Heart left ventricle (tissue), 16 donors: Measurements from ENCODE around the gene HIRIP3. TPM values are rescaled to one million over a fixed set of nuclear protein-coding genes. Genes with fewer than 3 reads are reported as not detected.

Experiments used
- ATAC-seq, 4 donors: fragments of 200-7000 bp; cut with Tn5 transposase; one replicate each; pipeline ENCODE4 v1.9.1; 2020 to 2022; ENCODE audit warnings: moderate library complexity in 4 of 4, mild to moderate bottlenecking in 3 of 4, moderate number of reproducible peaks in 1 of 4
- DNase-seq, 5 donors: peaks; one replicate each; pipeline ENCODE4 v3.0.0-alpha.2; 2020
- H3K27ac ChIP-seq, 12 donors: fragments of 200-600 bp; sonication (generic) in 4 of 12; one replicate each; pipeline versions ENCODE4 v1.5.0 to v1.8.0; 2016 to 2022; ENCODE audit warnings: mild to moderate bottlenecking in 2 of 12
- H3K27me3 ChIP-seq, 9 donors: fragments of 200-600 bp; sonication (generic) in 2 of 9; one replicate each; pipeline versions ENCODE4 v1.5.1 to v1.8.0; 2016 to 2022; ENCODE audit warnings: mild to moderate bottlenecking in 3 of 9
- H3K36me3 ChIP-seq, 9 donors: fragments of 200-600 bp; sonication (generic) in 2 of 9; one replicate each; pipeline versions ENCODE4 v1.5.0 to v1.8.0; 2018 to 2022; ENCODE audit warnings: mild to moderate bottlenecking in 2 of 9
- H3K4me1 ChIP-seq, 12 donors: fragments of 200-600 bp; sonication (generic) in 4 of 12; one replicate each; pipeline versions ENCODE4 v1.5.0 to v1.8.0; 2016 to 2022; ENCODE audit warnings: mild to moderate bottlenecking in 3 of 12
- H3K4me3 ChIP-seq, 12 donors: fragments of 200-600 bp; sonication (generic) in 4 of 12; one replicate each; pipeline versions ENCODE4 v1.5.0 to v1.8.0; 2017 to 2022; ENCODE audit warnings: mild to moderate bottlenecking in 9 of 12, moderate library complexity in 4 of 12
- H3K9me3 ChIP-seq, 12 donors: fragments of 200-600 bp; sonication (generic) in 4 of 12; one replicate each; pipeline versions ENCODE4 v1.5.0 to v1.8.0; 2016 to 2022; ENCODE audit warnings: mild to moderate bottlenecking in 1 of 12
- CTCF ChIP-seq, 12 donors: fragments of 200-600 bp; sonication (generic) in 4 of 12; IDR thresholded peaks; one replicate each; pipeline versions ENCODE4 v1.5.0 to v1.8.0; 2018 to 2022; ENCODE audit warnings: antibody characterized with exemption in 12 of 12, mild to moderate bottlenecking in 5 of 12
- POLR2A ChIP-seq, 2 donors: fragments of 450-650 bp; IDR thresholded peaks; one replicate each; pipeline ENCODE4 v1.6.1; 2017; ENCODE audit warnings: antibody characterized with exemption in 2 of 2, mild to moderate bottlenecking in 2 of 2, moderate library complexity in 2 of 2
- WGBS, 4 donors: extraction: QIAGEN DNeasy Blood & Tissue Kit in 2 of 4; methylation state at CpG; one replicate each; pipeline versions ENCODE4 v1.1.5 to v1.1.7; 2013 to 2018; 5-methylcytosine and 5-hydroxymethylcytosine counted together
- intact Hi-C, 10 donors: fragments of 100-400 bp; cut with DNase I; formaldehyde crosslinking; loops; one replicate each; pipeline versions ENCODE4 v1.11.1 to v1.14.2; 2022
- polyA plus RNA-seq, 2 donors: library from polyadenylated mRNA; stranded (reverse); fragments of 200-250 nt; gene quantifications; one replicate each; pipeline ENCODE4 v1.2.3, GENCODE V29; 2013
- total RNA-seq, 9 donors: library from RNA; depleted of rRNA in 2 of 9; stranded (reverse); fragments of >200 nt in 2 of 9; fragmentation: NEBNext Ultra II Directional in 3 of 9; extraction: Animal tissue kit (Norgen Biotek cat#: 25700) in 3 of 9; gene quantifications; one replicate each; pipeline versions ENCODE4 v1.1.0 to v1.2.4, GENCODE V29; 2016 to 2023
- donor health status: ischemic (EF 13 %, LVEDD 7.1; RV severe dilation, severe dysfunction).
- donor health status: healthy with polysubstance abuse.
- donor health status: DM: no; HTN: yes; CAD: no.
- donor health status: DM: no; HTN: no; CAD: no.
- donor health status: ischemic (EF 25% LVEDD 6.9; RV normal size, moderate dysfunction).
- donor health status: ischemic (EF 25% LVEDD 5.7; RV mildly dilated, moderate dysfunction).
- donor health status: healthy.
- donor health status: DM: yes; HTN: yes; CAD: no.
- donor health status: ischemic (EF 35%, LVEDD 5.7; RV mildly dilated, moderate dysfunction).
- donor health status: nonischemic (EF 11% LVEDD 7.7; RV severe dilation, severe dysfunction).
- donor health status: DM: yes; HTN: yes; CAD: no.
- donor health status: PGD.
- donor health status: ischemic (EF 29% LVEDD 5.4; RV normal size, mild dysfunction).
- donor health status: nonischemic (EF 23%, LVEDD 6.1; RV moderate dilation, normal function).

Gene HIRIP3
- total and polyA plus RNA-seq, 11 donors = 13.3 to 27.4 (median 17.6) TPM

- ATAC-seq (no peak), DNase-seq (peak in 1 of 5 donors; percentile 51)
- Histone ChIP-seq H3K9me3 (no peaks in the 10 kb centered on the region), H3K4me3 (no peak overlapping the region), H3K36me3 (peaks cover 0 to 36% (median 15%) of the 10 kb centered on the region in 9 donors), H3K4me1 (peaks cover 0 to 6% (median 0%) of the 10 kb centered on the region in 12 donors), H3K27me3 (peaks cover 0 to 8% (median 4%) of the 10 kb centered on the region in 9 donors), H3K27ac (no peak overlapping the region)
- TF ChIP-seq POLR2A (IDR thresholded peaks at IDR 0.05) (no peak), CTCF (IDR thresholded peaks at IDR 0.05) (no peak)
- intact Hi-C loops = loop anchor here in 6 of 10 donors (5.0 to 10.0 kb wide), 7 partner anchors 37 to 189 kb away; partner anchors contain the start of genes CDIPT (in 3 of the 6), KCTD13 (in 2 of the 6), PAGR1 (in 1 of the 6) and PRRT2 (in 1 of the 6)
- 86 to 89% (median 87%) methylated on average over 11 to 17 of the region's 17 CpGs for WGBS, 4 donors
Measured at GRCh38 chr16:30003670-30004423, 8.4 kb upstream of the HIRIP3 start.

GRCh38 chr16:30002614-30003346, 7.4 kb upstream of the HIRIP3 start:
- Histone ChIP-seq H3K27ac (no peak overlapping the region), H3K36me3 (peaks cover 0 to 44% (median 26%) of the 10 kb centered on the region in 9 donors), H3K4me3 (no peak overlapping the region), H3K9me3 (no peaks in the 10 kb centered on the region), H3K4me1 (peaks cover 0 to 6% (median 0%) of the 10 kb centered on the region in 12 donors), H3K27me3 (no peaks in the 10 kb centered on the region)
- WGBS, 4 donors = 85 to 89% (median 87%) methylated on average over 19 of the region's 19 CpGs
- no peak for TF ChIP-seq CTCF (IDR thresholded peaks at IDR 0.05)
- no peak for TF ChIP-seq POLR2A (IDR thresholded peaks at IDR 0.05)
- intact Hi-C loops = loop anchor here in 6 of 10 donors (5.0 to 10.0 kb wide), 7 partner anchors 35 to 188 kb away; partner anchors contain the start of genes CDIPT (in 3 of the 6), KCTD13 (in 2 of the 6), PAGR1 (in 1 of the 6) and PRRT2 (in 1 of the 6)
- DNase-seq (peak in 1 of 5 donors; percentile 37), ATAC-seq (no peak)

GRCh38 chr16:30000735-30001631, 5.6 kb upstream of the HIRIP3 start:
- Histone ChIP-seq H3K36me3 (peaks cover 0 to 46% (median 29%) of the 10 kb centered on the region in 9 donors), H3K27me3 (no peaks in the 10 kb centered on the region)

More at GRCh38 chr16:30000735-30001631, 5.6 kb upstream of the HIRIP3 start:
- 78 to 87% (median 83%) methylated on average over 24 to 33 of the region's 33 CpGs for WGBS, 4 donors
- H3K27ac ChIP-seq = no peak overlapping the region
- ATAC-seq (no peak), DNase-seq (peak in 1 of 5 donors; percentile 48)
- no peaks in the 10 kb centered on the region for H3K9me3 ChIP-seq
- no peak overlapping the region for H3K4me3 ChIP-seq
- TF ChIP-seq POLR2A (IDR thresholded peaks at IDR 0.05) (no peak), CTCF (IDR thresholded peaks at IDR 0.05) (no peak)
- intact Hi-C loops = loop anchor here in 6 of 10 donors (5.0 to 10.0 kb wide), 7 partner anchors 34 to 186 kb away; partner anchors contain the start of genes CDIPT (in 3 of the 6), KCTD13 (in 2 of the 6), PAGR1 (in 1 of the 6) and PRRT2 (in 1 of the 6)
- H3K4me1 ChIP-seq = peaks cover 0 to 16% (median 10%) of the 10 kb centered on the region in 12 donors
